ENCODE results near the gene CLCA1. TPM values are rescaled to one million over a fixed set of nuclear protein-coding genes. Genes with fewer than 3 reads are reported as not detected.

CLCA1 gene
- total RNA-seq, 1 donor from 2014 or later, result not detected

- no peaks in the 10 kb centered on the region for H3K36me3 Mint-ChIP-seq (ENCODE audit: low read depth)
- TF ChIP-seq CTCF (IDR thresholded peaks at IDR 0.05), result no peak
- H3K27ac Mint-ChIP-seq (ENCODE audit: unreplicated experiment), result no peak overlapping the region
- no peak overlapping the region for H3K4me3 Mint-ChIP-seq (ENCODE audit: unreplicated experiment)
- H3K27me3 Mint-ChIP-seq (ENCODE audit: low read depth), result no peaks in the 10 kb centered on the region
- DNase-seq (ENCODE audit: low spot score), result no peak
- H3K4me1 Mint-ChIP-seq (ENCODE audit: low read depth), result peaks cover 2% of the 10 kb centered on the region
- no peaks in the 10 kb centered on the region for H3K9me3 Mint-ChIP-seq (ENCODE audit: low read depth)
Measured at GRCh38 chr1:86477256-86477655, 8.5 kb downstream of the CLCA1 start.

- Mint-ChIP-seq H3K4me1 (ENCODE audit: low read depth) (no peaks in the 10 kb centered on the region), H3K9me3 (ENCODE audit: low read depth) (no peaks in the 10 kb centered on the region), H3K36me3 (ENCODE audit: low read depth) (no peaks in the 10 kb centered on the region), H3K4me3 (ENCODE audit: unreplicated experiment) (no peak overlapping the region), H3K27me3 (ENCODE audit: low read depth) (no peaks in the 10 kb centered on the region), H3K27ac (ENCODE audit: unreplicated experiment) (no peak overlapping the region)
- TF ChIP-seq CTCF (IDR thresholded peaks at IDR 0.05), result no peak
- no peak for DNase-seq (ENCODE audit: low spot score)
Measured at GRCh38 chr1:86477682-86478081, 9.0 kb downstream of the CLCA1 start.

- no peak for TF ChIP-seq CTCF (IDR thresholded peaks at IDR 0.05)
- H3K27ac Mint-ChIP-seq (ENCODE audit: unreplicated experiment), result no peak overlapping the region
- no peaks in the 10 kb centered on the region for H3K9me3 Mint-ChIP-seq (ENCODE audit: low read depth)
- DNase-seq (ENCODE audit: low spot score), result no peak
- no peaks in the 10 kb centered on the region for H3K27me3 Mint-ChIP-seq (ENCODE audit: low read depth)
- H3K4me1 Mint-ChIP-seq (ENCODE audit: low read depth), result no peaks in the 10 kb centered on the region
- no peak overlapping the region for H3K4me3 Mint-ChIP-seq (ENCODE audit: unreplicated experiment)
- H3K36me3 Mint-ChIP-seq (ENCODE audit: low read depth), result no peaks in the 10 kb centered on the region
Measured at GRCh38 chr1:86478416-86479156, 9.9 kb downstream of the CLCA1 start.

- TF ChIP-seq CTCF (IDR thresholded peaks at IDR 0.05), result no peak
- no peak for DNase-seq (ENCODE audit: low spot score)
- Mint-ChIP-seq H3K27me3 (ENCODE audit: low read depth) (no peaks in the 10 kb centered on the region), H3K36me3 (ENCODE audit: low read depth) (no peaks in the 10 kb centered on the region), H3K9me3 (ENCODE audit: low read depth) (no peaks in the 10 kb centered on the region), H3K4me1 (ENCODE audit: low read depth) (no peaks in the 10 kb centered on the region), H3K27ac (ENCODE audit: unreplicated experiment) (no peak overlapping the region), H3K4me3 (ENCODE audit: unreplicated experiment) (no peak overlapping the region)
Measured at GRCh38 chr1:86481966-86482365, 13.2 kb downstream of the CLCA1 start.

- Mint-ChIP-seq H3K4me3 (ENCODE audit: unreplicated experiment) (no peak overlapping the region), H3K27ac (ENCODE audit: unreplicated experiment) (no peak overlapping the region), H3K36me3 (ENCODE audit: low read depth) (no peaks in the 10 kb centered on the region), H3K27me3 (ENCODE audit: low read depth) (no peaks in the 10 kb centered on the region), H3K4me1 (ENCODE audit: low read depth) (no peaks in the 10 kb centered on the region), H3K9me3 (ENCODE audit: low read depth) (no peaks in the 10 kb centered on the region)
- no peak for TF ChIP-seq CTCF (IDR thresholded peaks at IDR 0.05)
- no peak for DNase-seq (ENCODE audit: low spot score)
Measured at GRCh38 chr1:86487131-86487810, 18.5 kb downstream of the CLCA1 start.

All from chondrocyte (in vitro differentiated cells).